ENCODE measurements around the gene SULT1C3. TPM values are rescaled to one million over a fixed set of nuclear protein-coding genes. Genes with fewer than 3 reads are reported as not detected.
"Not testable (repeated sequence)": the region's sequence is repeated elsewhere in the genome, so short reads cannot be mapped to it uniquely, and the experiment has no call there.

The SULT1C3 gene
- total RNA-seq, 1 donor from 2014 or later: not detected

GRCh38 chr2:108236676-108237335, 3.0 kb upstream of the SULT1C3 start:
- ATAC-seq (ENCODE audit: poor library complexity): no peak
- no peak for DNase-seq
- intact Hi-C loops (cut with DNase I): no loop called here

DNA sequence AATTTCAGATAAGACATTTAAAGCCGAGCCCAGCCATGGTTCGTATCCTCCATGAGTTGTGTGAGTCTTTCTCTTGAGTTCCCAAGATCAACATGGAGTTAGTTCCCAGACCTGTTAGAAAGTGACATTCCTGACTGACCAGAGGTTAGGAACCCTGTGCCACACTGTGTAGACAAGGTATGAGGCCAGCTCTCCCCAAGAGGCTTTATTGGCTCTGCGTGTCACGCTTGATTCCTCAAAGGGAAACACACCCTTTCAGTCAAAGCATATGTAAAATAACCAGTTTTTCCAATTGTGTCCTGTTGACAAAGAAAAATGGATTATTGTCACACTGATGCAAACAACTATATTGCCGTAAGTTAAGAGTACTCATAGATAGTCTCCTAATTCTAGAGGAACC, 1.2 kb downstream of the SULT1C3 start:
- intact Hi-C loops (cut with DNase I): no loop called here
- ATAC-seq (ENCODE audit: poor library complexity) (no peak), DNase-seq (no peak)

GRCh38 chr2:108243566-108243965, 3.8 kb downstream of the SULT1C3 start:
- DNase-seq (no peak), ATAC-seq (ENCODE audit: poor library complexity) (no peak)
- intact Hi-C loops (cut with DNase I): no loop called here

DNA sequence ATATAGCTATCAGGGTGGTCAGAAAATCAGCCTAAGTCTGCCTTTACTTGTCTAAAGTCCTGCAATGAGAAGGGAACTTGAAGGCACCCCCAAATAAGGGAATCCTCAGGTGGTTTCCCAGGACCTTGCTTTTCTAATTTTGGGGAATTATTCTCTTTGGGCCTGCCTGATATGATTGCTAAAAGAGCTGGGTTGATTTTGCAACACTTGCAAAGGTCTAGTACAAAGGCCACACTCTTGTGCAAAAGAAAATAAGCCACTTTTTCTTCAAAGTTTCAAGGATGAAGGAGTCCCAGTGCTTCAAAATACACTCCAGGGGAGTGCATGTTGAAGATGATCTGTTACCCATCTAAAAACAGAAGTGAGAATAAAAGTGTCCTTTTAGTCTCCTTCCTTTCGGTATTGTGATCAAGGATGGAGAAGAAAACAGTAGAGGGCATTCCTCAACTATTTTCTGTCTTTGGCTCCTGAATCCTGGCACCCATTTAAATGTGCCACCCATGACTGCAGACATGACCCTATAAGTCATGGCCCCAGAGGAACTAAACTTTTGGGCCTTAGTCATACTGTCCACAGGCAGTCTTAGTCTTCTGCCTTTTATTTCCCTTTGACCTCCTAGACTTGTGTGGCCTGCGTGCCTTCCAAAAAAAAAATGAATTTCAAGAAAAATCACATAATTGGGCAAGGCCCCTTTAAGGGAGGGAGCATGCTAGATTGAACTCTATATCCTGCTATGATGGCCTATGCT, 5.1 kb downstream of the SULT1C3 start:
- intact Hi-C loops (cut with DNase I): no loop called here
- no peak for DNase-seq
- ATAC-seq (ENCODE audit: poor library complexity): no peak

GRCh38 chr2:108253106-108253505, 13.3 kb downstream of the SULT1C3 start:
- no peak for ATAC-seq (ENCODE audit: poor library complexity)
- intact Hi-C loops (cut with DNase I): no loop called here
- no peak for DNase-seq

DNA sequence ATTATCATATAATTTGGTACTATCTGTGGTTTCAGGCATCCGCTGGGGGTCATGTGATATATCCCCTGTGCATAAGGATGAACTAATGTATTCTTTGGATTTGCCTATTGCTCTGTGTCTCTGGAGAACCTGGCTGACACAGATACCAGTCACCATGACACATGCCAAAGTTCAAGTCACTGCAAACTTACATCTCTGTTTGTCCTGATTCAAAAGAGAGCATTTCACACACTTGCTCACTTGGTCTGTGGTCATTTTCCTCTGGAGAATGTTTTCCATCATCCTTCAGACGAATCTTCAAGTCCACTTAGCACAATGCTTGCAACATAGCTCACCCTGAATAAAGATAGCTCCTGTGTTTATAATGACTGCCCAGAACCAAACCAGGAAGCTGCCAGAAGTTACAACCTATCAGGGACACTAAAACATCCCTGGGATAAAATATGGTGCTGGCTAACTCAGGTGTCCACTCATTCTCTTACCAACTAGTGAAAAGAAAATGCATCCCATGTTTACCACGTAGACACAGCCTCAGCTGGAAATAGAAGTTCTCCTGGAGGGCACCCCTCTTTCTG, 18.1 kb downstream of the SULT1C3 start:
- intact Hi-C loops (cut with DNase I): no loop called here
- ATAC-seq (ENCODE audit: poor library complexity) (no peak), DNase-seq (no peak)

- intact Hi-C loops (cut with DNase I): no loop called here
- DNase-seq (no peak), ATAC-seq (ENCODE audit: poor library complexity) (no peak)
These were observed 21.0 kb downstream of the SULT1C3 start for GRCh38 chr2:108260773-108261172.

DNA sequence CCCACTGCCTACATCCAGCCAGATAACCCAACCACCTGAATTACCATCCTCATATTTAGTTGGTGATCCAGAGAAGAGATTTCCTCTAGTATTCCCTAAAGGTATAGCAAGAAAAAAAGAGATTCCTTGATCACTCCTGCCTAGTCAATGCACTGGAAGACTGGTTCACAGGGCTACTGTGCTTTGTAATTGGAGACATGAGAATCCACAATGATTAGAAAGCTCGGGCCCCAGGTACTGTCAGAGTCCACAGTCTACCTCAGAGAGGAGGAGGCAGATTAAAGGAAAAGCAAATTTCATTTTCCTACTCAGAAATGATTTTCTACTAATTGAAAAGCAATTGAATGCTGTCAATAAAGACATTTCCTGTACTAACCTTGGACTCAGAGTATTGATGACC, 22.3 kb downstream of the SULT1C3 start:
- intact Hi-C loops (cut with DNase I): no loop called here
- no peak for DNase-seq
- no peak for ATAC-seq (ENCODE audit: poor library complexity)

DNA sequence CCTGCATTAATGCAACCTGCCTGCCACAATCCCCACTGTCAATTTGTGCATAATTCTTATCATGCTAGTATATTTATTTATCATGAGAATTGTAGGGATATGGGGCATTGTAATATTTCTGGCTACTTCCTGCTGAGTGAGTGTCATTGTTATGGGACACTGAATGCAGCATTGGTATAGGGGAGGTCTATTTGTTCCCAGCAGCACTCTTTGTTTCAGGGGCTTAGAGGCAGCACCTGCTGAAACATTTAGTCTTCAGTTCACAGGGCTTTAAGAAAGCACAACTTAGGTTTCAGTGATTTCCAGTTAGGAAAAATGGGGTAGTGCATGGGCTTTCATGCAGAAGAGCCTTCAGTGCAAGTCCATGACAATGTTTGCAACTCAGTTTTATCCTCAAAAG, 23.6 kb downstream of the SULT1C3 start:
- ATAC-seq (ENCODE audit: poor library complexity): no peak
- intact Hi-C loops (cut with DNase I): no loop called here

GRCh38 chr2:108266218-108266617, 26.4 kb downstream of the SULT1C3 start:
- DNase-seq: no peak
- no peak for ATAC-seq (ENCODE audit: poor library complexity)
- intact Hi-C loops (cut with DNase I): no loop called here

More for the DNA sequence above, 23.6 kb downstream of the SULT1C3 start:
- no peak for DNase-seq

DNA sequence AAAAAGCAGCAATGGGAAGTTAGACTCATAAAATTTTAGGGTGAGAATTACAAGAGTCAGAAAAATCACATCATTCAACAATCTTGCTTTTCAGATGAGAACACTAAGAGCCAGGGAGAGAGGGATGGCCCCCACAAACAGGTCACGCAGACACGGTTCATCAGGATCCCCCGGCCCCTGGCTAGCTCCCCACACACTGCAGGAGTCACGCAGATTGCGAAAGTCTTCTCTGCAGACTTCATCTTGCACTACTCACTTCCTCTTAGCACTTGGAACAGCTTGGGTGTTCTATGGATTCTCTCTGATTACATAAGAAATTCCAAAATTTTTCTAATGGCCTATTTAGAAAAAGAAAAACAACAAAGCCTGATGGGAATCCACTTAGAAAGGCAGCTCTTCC, 27.3 kb downstream of the SULT1C3 start:
- ATAC-seq (ENCODE audit: poor library complexity): peak; percentile 65
- intact Hi-C loops (cut with DNase I): no loop called here
- DNase-seq: no peak

DNA sequence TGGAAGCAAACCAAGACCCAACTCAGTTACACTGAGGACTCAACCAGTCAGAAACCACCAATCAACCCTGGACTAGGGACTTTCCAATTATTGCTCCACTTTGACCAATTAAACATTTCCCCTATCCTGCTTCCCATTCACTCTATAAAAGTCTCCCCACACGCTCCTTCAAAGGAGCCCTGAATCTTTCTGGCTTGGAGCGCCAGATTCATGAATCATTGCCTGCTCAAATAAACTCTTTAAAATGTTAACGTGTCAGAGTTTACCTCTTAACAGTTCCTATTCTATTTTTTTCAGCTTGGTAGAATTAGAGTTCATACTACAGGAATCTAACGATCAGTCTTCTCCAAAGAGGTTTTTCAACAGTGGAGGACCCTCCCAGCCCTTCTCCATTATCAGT, 28.2 kb downstream of the SULT1C3 start:
- DNase-seq (no peak), ATAC-seq (ENCODE audit: poor library complexity) (no peak)
- intact Hi-C loops (cut with DNase I): no loop called here

GRCh38 chr2:108270346-108270745, 30.6 kb downstream of the SULT1C3 start:
- no peak for DNase-seq
- no peak for ATAC-seq (ENCODE audit: poor library complexity)
- intact Hi-C loops (cut with DNase I): no loop called here

DNA sequence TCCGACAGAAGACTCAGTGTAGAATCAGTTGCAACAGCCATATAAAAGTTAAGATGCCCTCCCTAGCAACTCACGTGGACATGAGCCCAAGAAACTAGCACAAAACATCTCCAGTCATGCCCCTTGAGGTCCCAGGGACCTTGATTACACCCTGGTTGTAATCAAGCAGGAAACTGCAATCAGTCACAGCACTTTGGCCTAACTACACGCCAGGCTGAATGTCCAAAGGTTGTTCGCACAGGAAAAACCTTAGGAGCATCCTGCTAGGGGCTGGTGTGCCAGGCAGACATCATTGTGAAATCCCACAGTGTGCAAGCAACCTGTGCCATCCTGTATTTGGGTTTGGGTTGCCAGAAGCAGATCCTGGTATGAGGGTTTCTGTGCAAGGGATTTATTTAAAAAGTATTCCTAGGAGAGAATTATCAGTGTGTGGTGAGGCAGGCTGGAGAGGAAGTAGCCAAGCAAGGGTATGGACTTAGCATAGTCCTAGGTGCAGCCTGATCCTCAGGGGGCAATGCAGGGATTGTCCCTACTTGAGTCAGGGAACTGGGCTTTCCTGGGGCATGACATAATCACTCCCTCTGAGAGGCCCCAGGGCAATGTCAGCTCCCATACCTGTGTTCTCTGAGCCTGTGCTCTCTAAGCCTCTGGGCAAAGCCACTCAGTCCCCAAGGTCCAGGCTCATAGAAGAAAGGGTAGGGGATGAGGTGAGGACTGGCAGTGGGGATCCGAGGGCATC, 31.2 kb downstream of the SULT1C3 start:
- intact Hi-C loops (cut with DNase I): no loop called here
- no peak for DNase-seq

GRCh38 chr2:108271691-108272253, 32.0 kb downstream of the SULT1C3 start:
- intact Hi-C loops (cut with DNase I): no loop called here
- ATAC-seq (ENCODE audit: poor library complexity) (no peak), DNase-seq (no peak)

More for the DNA sequence above, 31.2 kb downstream of the SULT1C3 start:
- ATAC-seq (ENCODE audit: poor library complexity): no peak

DNA sequence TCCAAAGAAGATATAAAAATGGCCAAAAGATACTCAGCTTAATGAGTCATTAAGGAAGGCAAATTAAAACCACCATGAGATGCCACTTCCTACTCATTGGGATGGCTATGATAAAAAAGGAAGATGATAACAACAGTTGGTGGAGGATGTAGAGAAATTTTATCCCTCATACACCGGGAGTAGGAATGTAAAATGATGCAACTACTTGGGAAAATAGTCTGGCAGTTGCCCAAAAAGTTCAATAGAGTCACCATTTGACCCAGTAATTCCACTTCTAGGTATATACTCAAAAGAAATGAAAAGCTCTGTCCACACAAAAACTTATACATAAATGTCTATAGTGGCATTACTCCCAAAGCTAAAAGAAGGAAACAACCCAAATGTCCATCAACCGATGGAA, 38.9 kb downstream of the SULT1C3 start:
- no peak for DNase-seq
- intact Hi-C loops (cut with DNase I): no loop called here
- ATAC-seq (ENCODE audit: poor library complexity): no peak

- intact Hi-C loops (cut with DNase I): no loop called here
- ATAC-seq (ENCODE audit: poor library complexity) (no peak), DNase-seq (no peak)
These were observed 39.7 kb downstream of the SULT1C3 start for GRCh38 chr2:108279468-108279867.

DNA sequence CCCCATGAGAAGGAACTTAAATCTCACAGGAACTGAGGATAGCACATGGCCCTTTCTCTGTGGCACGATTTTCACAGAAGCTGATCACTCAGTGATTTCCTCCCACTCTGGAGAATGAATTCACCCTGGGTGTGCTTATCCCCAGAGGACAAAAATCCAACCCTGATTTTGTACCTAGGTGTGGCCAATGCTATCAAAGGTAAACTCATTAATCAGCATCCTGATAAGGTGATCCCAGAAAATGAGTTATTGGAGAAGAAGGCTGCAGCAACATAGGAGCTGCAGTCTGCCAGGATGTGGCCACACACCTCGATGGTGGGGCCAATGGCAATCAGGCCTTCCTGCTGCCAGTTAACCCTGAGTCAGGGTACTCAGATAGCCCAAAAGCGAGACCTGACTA, 40.7 kb downstream of the SULT1C3 start:
- intact Hi-C loops (cut with DNase I): no loop called here
- no peak for ATAC-seq (ENCODE audit: poor library complexity)
- DNase-seq: no peak

DNA sequence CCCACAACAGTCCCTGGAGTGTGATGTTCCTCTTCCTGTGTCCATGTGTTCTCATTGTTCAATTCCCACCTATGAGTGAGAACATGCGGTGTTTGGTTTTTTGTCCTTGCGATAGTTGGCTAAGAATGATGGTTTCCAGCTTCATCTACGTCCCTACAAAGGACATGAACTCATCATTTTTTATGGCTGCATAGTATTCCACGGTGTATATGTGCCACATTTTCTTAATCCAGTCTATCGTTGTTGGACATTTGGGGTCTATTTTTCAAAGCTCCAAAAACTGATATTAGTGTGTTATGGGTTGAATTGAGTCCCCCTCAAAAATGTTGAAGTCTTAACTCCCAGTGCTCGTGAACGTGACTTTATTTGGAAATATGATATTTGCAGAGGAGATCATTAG, 44.8 kb downstream of the SULT1C3 start:
- intact Hi-C loops (cut with DNase I); ATAC-seq (ENCODE audit: poor library complexity): not testable (repeated sequence)

More for the DNA sequence above, 44.8 kb downstream of the SULT1C3 start:
- DNase-seq: not testable (repeated sequence)
